NCI-H748 (cell line): Measurements from ENCODE around the gene UTP14C.
A peak's percentile ranks its signal among the peaks of the same experiment; 100 is the strongest.
"Not testable (repeated sequence)": the region's sequence is repeated elsewhere in the genome, so short reads cannot be mapped to it uniquely, and the experiment has no call there.

Source experiments
- DNase-seq: peaks from one replicate; lab custom pipeline; 2025; ENCODE audit not compliant: unreplicated experiment; lab: John Stamatoyannopoulos, UW

UTP14C gene

DNA sequence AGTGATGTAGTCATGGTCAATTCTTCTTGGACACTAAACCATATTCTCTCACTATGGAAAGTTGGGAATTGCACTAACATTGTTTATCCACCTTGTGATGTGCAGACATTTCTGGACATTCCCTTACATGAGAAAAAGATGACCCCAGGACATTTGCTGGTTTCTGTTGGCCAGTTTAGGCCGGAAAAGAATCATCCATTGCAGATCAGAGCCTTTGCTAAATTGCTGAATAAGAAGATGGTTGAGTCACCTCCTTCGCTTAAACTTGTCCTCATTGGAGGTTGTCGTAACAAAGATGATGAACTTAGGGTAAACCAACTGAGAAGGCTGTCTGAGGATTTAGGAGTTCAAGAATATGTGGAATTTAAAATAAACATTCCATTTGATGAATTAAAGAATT, at the start of gene UTP14C:
Gene UTP14C (plus strand): TSS at position 211 of the 400 bp plus-strand sequence. CDS start 4,114 bp downstream, outside the sequence.
- DNase-seq = no peak

GRCh38 chr13:51976423-51976822, 48.1 kb upstream of the UTP14C start:
- DNase-seq = no peak

DNA sequence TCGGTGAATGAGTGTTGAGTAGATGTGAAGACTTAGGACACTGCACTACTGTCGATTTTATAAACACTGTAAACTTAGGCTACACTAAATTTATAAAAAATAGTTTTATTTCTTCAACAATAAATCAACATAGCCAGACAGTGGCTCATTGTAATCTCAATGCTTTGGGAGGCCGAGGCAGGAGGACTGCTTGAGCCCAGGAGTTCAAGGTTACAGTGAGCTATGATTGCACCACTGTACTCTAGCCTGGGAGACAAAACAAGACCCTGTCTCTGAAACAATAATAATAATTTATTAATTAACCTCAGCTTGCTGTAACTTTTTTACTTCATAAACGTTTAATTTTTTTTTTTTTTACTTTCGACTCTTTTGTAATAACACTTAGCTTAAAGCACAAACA, 47.6 kb upstream of the UTP14C start:
- DNase-seq = no peak

- no peak for DNase-seq
These were observed 46.9 kb upstream of the UTP14C start for GRCh38 chr13:51977625-51978024.

- DNase-seq = no peak
These were observed 45.5 kb upstream of the UTP14C start for GRCh38 chr13:51978796-51979556.

- no peak for DNase-seq
These were observed 43.6 kb upstream of the UTP14C start for GRCh38 chr13:51980908-51981307.

DNA sequence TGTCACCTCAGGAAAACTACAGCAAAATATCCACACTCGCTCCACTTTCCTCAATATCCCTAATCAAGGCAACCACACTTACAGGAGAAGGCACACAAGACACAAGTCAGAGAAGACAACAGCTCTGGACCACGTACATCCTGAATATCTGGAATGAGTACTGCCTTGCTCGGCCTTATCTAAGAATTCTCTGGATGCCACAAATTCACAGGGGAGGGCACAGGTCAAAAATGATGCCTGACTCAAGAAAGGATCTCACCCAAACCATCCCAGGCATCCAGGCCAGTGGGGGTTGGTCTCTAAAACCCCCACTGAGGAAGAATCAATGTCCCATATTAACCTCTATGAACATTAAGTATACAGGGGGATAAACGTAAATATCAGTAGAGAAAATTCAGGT, 43.1 kb upstream of the UTP14C start:
- DNase-seq = no peak

DNA sequence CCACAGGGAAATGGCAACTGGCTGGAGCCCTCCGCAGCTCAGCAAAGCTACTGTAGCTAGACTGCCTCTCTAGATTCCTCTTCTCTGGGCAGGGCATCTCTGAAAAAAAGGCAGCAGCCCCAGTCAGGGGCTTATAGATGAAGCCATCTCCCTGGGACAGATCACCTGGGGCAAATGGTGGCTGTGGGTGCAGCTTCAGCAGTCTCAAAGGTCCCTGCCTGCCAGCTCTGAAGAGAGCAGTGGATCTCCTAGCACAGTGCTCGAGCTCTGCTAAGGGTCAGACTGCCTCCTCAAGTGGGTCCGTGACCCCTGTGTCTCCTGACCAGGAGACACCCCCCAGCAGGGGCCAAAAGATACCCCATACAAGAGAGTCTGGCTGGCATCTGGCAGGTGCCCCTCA, 41.2 kb upstream of the UTP14C start:
- not testable (repeated sequence) for DNase-seq

GRCh38 chr13:51984904-51985303, 39.6 kb upstream of the UTP14C start:
- peak; percentile 31 for DNase-seq

DNA sequence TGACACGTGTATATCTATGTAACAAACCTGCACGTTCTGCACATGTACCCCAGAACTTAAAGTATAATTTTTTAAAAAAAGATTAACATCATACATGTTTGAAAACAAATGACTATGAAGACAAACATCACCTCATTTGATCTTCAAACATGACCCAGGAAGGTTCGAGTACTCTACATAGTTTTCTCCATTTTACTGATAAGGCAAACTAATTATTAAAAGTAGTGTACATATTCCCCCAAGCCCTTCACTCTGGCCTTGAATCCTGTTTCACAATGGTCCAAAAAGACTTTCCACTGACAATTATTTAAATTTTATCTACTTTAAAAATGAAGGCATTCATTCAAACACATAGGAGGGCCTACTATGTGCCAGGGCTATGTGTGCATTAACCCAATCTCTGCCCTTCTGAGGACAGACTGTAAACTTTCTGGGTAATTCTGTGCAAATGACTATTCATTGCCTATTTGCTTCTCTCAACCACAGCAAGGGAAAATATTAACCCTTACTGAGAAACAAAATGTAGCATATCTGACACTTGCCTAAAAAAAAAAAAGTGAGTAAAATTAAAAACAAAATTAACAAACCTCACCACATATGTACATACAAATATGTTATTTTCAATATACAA, 35.4 kb upstream of the UTP14C start:
- DNase-seq = no peak

- no peak for DNase-seq
These were observed 30.8 kb upstream of the UTP14C start for GRCh38 chr13:51993713-51994112.

DNA sequence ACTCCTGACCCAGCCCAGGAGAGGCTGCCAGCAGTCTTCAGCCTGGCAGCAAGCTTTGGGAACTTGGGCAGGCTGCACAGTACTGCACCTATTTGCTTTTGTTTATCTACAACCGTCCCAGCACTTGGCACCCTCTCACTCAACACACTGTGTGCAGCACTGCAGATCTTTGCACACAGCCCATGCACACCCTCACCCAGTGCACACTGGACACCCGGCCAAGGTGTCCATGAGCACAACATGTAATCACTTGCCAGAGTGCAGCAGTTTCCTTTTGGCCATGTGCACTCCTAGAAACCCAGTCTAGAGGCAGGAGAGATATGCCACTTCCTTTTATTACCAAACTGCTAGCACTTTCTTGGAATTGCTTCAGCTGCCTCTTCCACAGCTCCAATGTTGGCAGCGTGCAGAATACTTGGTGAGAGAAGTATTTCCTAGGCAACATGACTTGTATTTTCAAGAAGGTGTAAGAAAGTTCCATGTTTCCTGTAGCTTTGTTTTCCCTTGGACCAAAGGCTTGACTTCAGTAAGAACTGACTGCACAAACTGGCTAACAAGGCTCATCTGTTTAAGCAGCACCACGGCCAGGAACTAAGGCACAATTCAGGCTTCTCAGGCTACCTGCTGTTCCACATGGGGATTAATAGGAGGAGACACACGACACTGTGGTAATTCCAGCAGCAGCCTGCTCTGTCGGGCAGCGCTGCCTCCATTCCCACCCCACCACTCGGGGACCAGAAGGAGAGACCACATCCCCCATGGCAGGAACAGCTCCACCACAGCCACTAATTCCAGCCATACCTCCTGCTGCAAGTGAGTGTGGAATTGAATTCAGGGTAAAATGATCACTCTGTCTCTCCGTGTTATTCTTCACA, 28.6 kb upstream of the UTP14C start:
- no peak for DNase-seq

GRCh38 chr13:51996641-51997040, 27.9 kb upstream of the UTP14C start:
- DNase-seq = no peak

GRCh38 chr13:51997186-51997585, 27.3 kb upstream of the UTP14C start:
- DNase-seq = no peak

DNA sequence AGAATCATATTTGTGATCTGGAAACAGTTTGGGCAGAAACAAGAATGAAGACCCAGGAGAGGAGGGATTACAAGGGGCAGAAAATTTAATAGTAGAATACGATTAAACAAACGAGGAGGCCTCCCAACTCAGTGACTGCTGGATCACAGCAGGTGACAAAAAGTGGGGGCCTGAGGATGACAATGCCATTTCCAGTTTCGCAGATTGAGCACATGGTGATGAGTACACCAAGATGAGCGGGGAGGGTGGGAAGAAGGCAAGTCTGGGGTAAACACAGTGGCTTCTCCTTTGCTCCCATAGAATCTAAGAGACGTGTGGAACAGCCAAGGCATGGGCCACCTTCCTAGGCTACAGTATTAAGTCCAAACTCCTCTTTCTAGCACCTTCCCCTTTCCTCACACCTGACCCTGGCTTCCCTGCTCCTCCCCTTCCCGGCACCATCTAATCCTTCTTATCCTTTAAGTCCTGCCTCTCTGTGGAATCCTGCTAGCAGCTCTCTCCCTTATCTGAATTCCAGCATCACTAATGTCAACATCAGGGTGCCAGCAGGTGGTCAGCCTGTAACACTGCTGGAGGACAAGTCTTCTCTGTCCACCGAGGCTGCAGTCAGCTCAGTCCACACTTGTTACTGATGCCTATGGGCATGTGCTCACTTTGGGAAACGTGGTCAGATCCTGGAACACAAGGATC, 26.7 kb upstream of the UTP14C start:
- DNase-seq = peak; percentile 19

- DNase-seq = peak; percentile 43
These were observed 25.6 kb upstream of the UTP14C start for GRCh38 chr13:51998723-51999509.

GRCh38 chr13:51999510-51999911, 25.0 kb upstream of the UTP14C start:
- no peak for DNase-seq

- no peak for DNase-seq
These were observed 24.6 kb upstream of the UTP14C start for GRCh38 chr13:51999921-52000320.

GRCh38 chr13:52001120-52001731, 23.3 kb upstream of the UTP14C start:
- DNase-seq = peak; percentile 69

DNA sequence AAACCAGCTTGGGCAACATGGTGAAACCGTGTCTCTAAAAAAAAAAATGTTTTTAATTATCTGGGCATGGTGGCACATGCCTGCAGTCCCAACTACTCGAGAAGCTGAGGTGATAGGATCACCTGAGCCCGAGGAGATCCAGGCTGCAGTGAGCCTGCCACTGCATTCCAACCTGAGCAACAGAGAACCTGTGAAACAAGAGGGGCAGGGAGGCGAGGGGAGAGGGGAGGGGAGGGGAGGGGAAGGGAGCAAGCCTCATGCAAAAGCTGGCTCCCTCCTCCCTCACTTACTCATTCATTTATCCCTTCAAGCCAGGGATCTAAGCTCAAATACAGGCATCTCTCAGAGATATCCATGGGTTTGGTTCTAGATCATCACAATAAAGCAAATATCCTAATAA, 22.1 kb upstream of the UTP14C start:
- no peak for DNase-seq
